K562 (cell line): ENCODE results near the gene ADGRG4. TPM values are rescaled to one million over a fixed set of nuclear protein-coding genes. Genes with fewer than 3 reads are reported as not detected.

ENCODE experiments used
- ATAC-seq: fragments of 200-7000 bp; cut with Tn5 transposase; 3 replicates; pipeline ENCODE4 v1.9.1; 2020; ENCODE audit warnings: moderate library complexity
- BruUV-seq: library from RNA; stranded (reverse); fragments of 400-500 nt; replicated peaks from 2 replicates; lab custom pipeline; 2021; lab: Mats Ljungman, UMichigan
- CTCF ChIA-PET: fragments of 300-600 bp; formaldehyde crosslinking; extraction: SDS; loops from one replicate; lab custom pipeline; 2021; ENCODE audit warnings: low intra/inter-chr PET ratio; lab: Yijun Ruan, JAX
- POLR2A ChIA-PET: fragments of 300-600, 350-650 bp; sonication (Branson Sonifier 250); formaldehyde crosslinking; extraction: SDS; loops from one replicate; lab custom pipeline; 2021; ENCODE audit warnings: antibody characterized with exemption, inconsistent platforms; lab: Yijun Ruan, JAX
- DNase-seq, 4 experiments: peaks; one replicate each; pipeline versions ENCODE4 v3.0.0 to v3.0.0-alpha.2; 2011 to 2018; ENCODE audit warnings: low spot score in 3 of 4, mixed read lengths in 3 of 4; ENCODE audit errors: extremely low read depth in 1 of 4
- FAIRE-seq: peaks from 2 replicates; lab custom pipeline; 2011; peaks lifted over from hg19 to GRCh38; lab: Jason Lieb, UNC
- H2AFZ ChIP-seq: 2 replicates; pipeline ENCODE4 v1.6.0; 2011; ENCODE audit warnings: low read depth, low read length, control low read depth, inconsistent platforms
- H3K27ac ChIP-seq: fragments of 200-600 bp; 3 replicates; pipeline ENCODE4 v1.8.0; 2011; ENCODE audit warnings: low read depth, mild to moderate bottlenecking, control low read depth, inconsistent platforms, low read length, moderate library complexity, mixed read lengths; ENCODE audit errors: extremely low read depth
- H3K27me3 ChIP-seq, 2 experiments: fragments of 300-600 bp in 1 of 2; 2 replicates in 1 of 2; 3 replicates in 1 of 2; pipeline versions ENCODE4 v1.6.0 to v1.8.0; 2011; ENCODE audit warnings: inconsistent platforms in 2 of 2, low read length in 2 of 2, mild to moderate bottlenecking in 1 of 2, mixed read lengths in 1 of 2, moderate library complexity in 1 of 2; ENCODE audit not compliant: control insufficient read depth in 2 of 2, insufficient read depth in 2 of 2
- H3K36me3 ChIP-seq: fragments of 300-600 bp; 3 replicates; pipeline ENCODE4 v1.8.0; 2011; ENCODE audit warnings: mild to moderate bottlenecking, low read length, inconsistent platforms; ENCODE audit not compliant: control insufficient read depth, insufficient read depth
- H3K4me1 ChIP-seq, 2 experiments: fragments of 200-600 bp in 1 of 2; replicated peaks in 1 of 2; 2 replicates in 1 of 2; 3 replicates in 1 of 2; pipeline versions ENCODE4 v1.5.1 to v1.8.0; 2011; ENCODE audit warnings: inconsistent platforms in 2 of 2, low read length in 2 of 2, mild to moderate bottlenecking in 1 of 2, mixed read lengths in 1 of 2, moderate library complexity in 1 of 2; ENCODE audit not compliant: control insufficient read depth in 2 of 2, insufficient read depth in 2 of 2
- H3K4me2 ChIP-seq: 2 replicates; pipeline ENCODE4 v1.6.1; 2011; ENCODE audit warnings: low read length, control low read depth, inconsistent platforms, mixed read lengths; ENCODE audit not compliant: insufficient read depth
- H3K4me3 ChIP-seq: fragments of 200-600 bp; sonication (generic), shearing (Covaris generic); 2 replicates; pipeline ENCODE4 v1.5.1; 2016; ENCODE audit warnings: control low read depth, inconsistent platforms
- H3K79me2 ChIP-seq: fragments of 200-600 bp; 3 replicates; pipeline ENCODE4 v1.8.0; 2011; ENCODE audit warnings: low read length, inconsistent platforms; ENCODE audit not compliant: control insufficient read depth, insufficient read depth
- H3K9ac ChIP-seq, 2 experiments: 2 replicates each; pipeline versions ENCODE4 v1.6.0 to v1.6.1; 2011; ENCODE audit warnings: low read depth in 2 of 2, low read length in 2 of 2, control low read depth in 1 of 2, inconsistent platforms in 1 of 2, mild to moderate bottlenecking in 1 of 2, mixed read lengths in 1 of 2; ENCODE audit not compliant: insufficient read depth in 1 of 2
- H3K9me1 ChIP-seq: one replicate; pipeline ENCODE4 v1.6.0; 2011; ENCODE audit warnings: inconsistent platforms, mild to moderate bottlenecking, low read length, moderate library complexity; ENCODE audit not compliant: control insufficient read depth, insufficient read depth
- H3K9me3 ChIP-seq: replicated peaks from 2 replicates; pipeline ENCODE4 v1.5.1; 2011; ENCODE audit warnings: low read depth, low read length, inconsistent platforms; ENCODE audit not compliant: control insufficient read depth, insufficient read depth
- H4K20me1 ChIP-seq: replicated peaks from 2 replicates; pipeline ENCODE4 v1.6.1; 2011; ENCODE audit warnings: low read length, inconsistent platforms, mixed read lengths; ENCODE audit not compliant: control insufficient read depth, insufficient read depth
- FOS ChIP-seq: IDR thresholded peaks from 3 replicates; pipeline ENCODE4 v1.6.1; 2011; ENCODE audit not compliant: insufficient read length; ENCODE audit errors: extremely low read depth
- FOXA1 ChIP-seq: fragments of 450-650 bp; IDR thresholded peaks from 2 replicates; pipeline ENCODE4 v1.6.1; 2016; ENCODE audit warnings: mild to moderate bottlenecking, borderline replicate concordance
- HLTF ChIP-seq: fragments of 450-650 bp; IDR thresholded peaks from 2 replicates; pipeline ENCODE4 v1.6.1; 2016
- KDM2B ChIP-seq: fragments of 250-450 bp; sonication (Bioruptor Pico); IDR thresholded peaks from 2 replicates; pipeline ENCODE4 v1.8.0; 2021; ENCODE audit warnings: mild to moderate bottlenecking, moderate library complexity
- NFIX ChIP-seq: fragments of 250-450 bp; sonication (Bioruptor Pico); IDR thresholded peaks from 2 replicates; pipeline ENCODE4 v1.4.0; 2020; ENCODE audit warnings: low read depth, mild to moderate bottlenecking, moderate library complexity
- RBM25 ChIP-seq: fragments of 200-400 bp; formaldehyde crosslinking; IDR thresholded peaks from 2 replicates; pipeline ENCODE4 v1.6.1; 2018; ENCODE audit warnings: low read length, low read depth, moderate library complexity; ENCODE audit not compliant: severe bottlenecking
- SAP30 ChIP-seq: fragments of 200-600 bp; sonication (generic); IDR thresholded peaks from 2 replicates; pipeline ENCODE4 v1.6.1; 2012; ENCODE audit warnings: borderline replicate concordance, low read depth, mild to moderate bottlenecking, moderate library complexity, low read length, control low read depth, inconsistent platforms; ENCODE audit not compliant: insufficient read depth, poor library complexity, severe bottlenecking
- TAF9B ChIP-seq: fragments of 450-650 bp; IDR thresholded peaks from 2 replicates; pipeline ENCODE4 v1.6.1; 2018; ENCODE audit warnings: mild to moderate bottlenecking; ENCODE audit not compliant: partially characterized antibody
- TFAM ChIP-seq: fragments of 250-450 bp; sonication (Bioruptor Pico); conservative IDR thresholded peaks from 2 replicates; pipeline ENCODE4 v1.5.0; 2021; ENCODE audit warnings: mild to moderate bottlenecking, moderate library complexity
- TRIM24 ChIP-seq, 2 experiments: fragments of 450-650 bp; IDR thresholded peaks; 2 replicates each; pipeline ENCODE4 v1.6.1; 2016
- ZNF561 ChIP-seq: fragments of 450-650 bp; formaldehyde crosslinking; conservative IDR thresholded peaks from 2 replicates; pipeline ENCODE4 v1.4.0; 2020; ENCODE audit warnings: mild to moderate bottlenecking, moderate library complexity
- ZNF764 ChIP-seq: fragments of 250-450 bp; sonication (Bioruptor Pico); IDR thresholded peaks from 2 replicates; pipeline ENCODE4 v1.4.0; 2020; ENCODE audit warnings: low read depth, mild to moderate bottlenecking, moderate library complexity
- ZNF77 ChIP-seq: fragments of 250-450 bp; sonication (Bioruptor Pico); IDR thresholded peaks from 2 replicates; pipeline ENCODE4 v1.5.0; 2020
- WGBS: fragments of 100-300 bp; shearing (Covaris generic); methylation state at CpG from one replicate; pipeline ENCODE4 v1.1.6; 2016; ENCODE audit warnings: low coverage, mixed read lengths; ENCODE audit not compliant: insufficient coverage; ENCODE audit errors: missing lambda C conversion rate; 5-methylcytosine and 5-hydroxymethylcytosine counted together
- in situ Hi-C: fragments of 300-500 bp; cut with MboI; formaldehyde crosslinking; loops from 4 replicates; pipeline ENCODE4 v1.15.0; 2018; ENCODE audit warnings: inconsistent platforms, mixed read lengths
- intact Hi-C: fragments of 100-400 bp; cut with micrococcal nuclease; formaldehyde crosslinking; loops from 2 replicates; pipeline ENCODE4 v1.14.2; 2022
- polyA plus RNA-seq, 8 experiments: library from polyadenylated mRNA; depleted of rRNA in 4 of 8; stranded (reverse) in 5 of 8; unstranded in 3 of 8; fragments of >200 nt; fragmentation: Nextera tagmentation in 2 of 8; fragmentation: Illumina TruSeq in 1 of 8; extraction: Ambion mirVana in 2 of 8; extraction: Trizol in 1 of 8; gene quantifications; 2 replicates each; pipeline versions ENCODE4 v1.2.1 to v1.2.3, GENCODE V29; 2011 to 2014; ENCODE audit warnings: inconsistent platforms in 1 of 8, missing spikeins in 1 of 8
- total RNA-seq, 7 experiments: library from RNA; depleted of rRNA in 6 of 7; stranded (reverse); fragments of >200 nt in 6 of 7; fragmentation: Illumina TruSeq in 2 of 7; extraction: Trizol in 2 of 7; gene quantifications; 2 replicates each; pipeline versions ENCODE4 v1.2.1 to v1.2.3, GENCODE V29; 2011 to 2021; ENCODE audit warnings: low replicate concordance in 1 of 7
- TF ChIP-seq, protein P1 (sequence below): sonication (generic); formaldehyde crosslinking; IDR thresholded peaks from 2 replicates; pipeline ENCODE4 v1.8.0; 2022; ENCODE audit warnings: mild to moderate bottlenecking, missing genetic modification reagents, borderline replicate concordance
- TF ChIP-seq, protein P2 (sequence below): sonication (generic); formaldehyde crosslinking; IDR thresholded peaks from 2 replicates; pipeline ENCODE4 v1.5.0; 2020; ENCODE audit warnings: missing genetic modification reagents
- TF ChIP-seq, protein P3 (sequence below): fragments of 450-650 bp; IDR thresholded peaks from 2 replicates; pipeline ENCODE4 v1.6.1; 2018; ENCODE audit warnings: mild to moderate bottlenecking, low read depth; ENCODE audit not compliant: partially characterized antibody
- TF ChIP-seq, protein P4 (sequence below): sonication (generic); formaldehyde crosslinking; IDR thresholded peaks from 2 replicates; pipeline ENCODE4 v1.8.1; 2023; ENCODE audit warnings: mild to moderate bottlenecking, missing genetic modification reagents, moderate library complexity

Gene ADGRG4
- total and polyA plus RNA-seq, 9 of the 15 experiments (the other 6 are each of a cell fraction or from before 2014, with no cell fraction given): not detected

DNA sequence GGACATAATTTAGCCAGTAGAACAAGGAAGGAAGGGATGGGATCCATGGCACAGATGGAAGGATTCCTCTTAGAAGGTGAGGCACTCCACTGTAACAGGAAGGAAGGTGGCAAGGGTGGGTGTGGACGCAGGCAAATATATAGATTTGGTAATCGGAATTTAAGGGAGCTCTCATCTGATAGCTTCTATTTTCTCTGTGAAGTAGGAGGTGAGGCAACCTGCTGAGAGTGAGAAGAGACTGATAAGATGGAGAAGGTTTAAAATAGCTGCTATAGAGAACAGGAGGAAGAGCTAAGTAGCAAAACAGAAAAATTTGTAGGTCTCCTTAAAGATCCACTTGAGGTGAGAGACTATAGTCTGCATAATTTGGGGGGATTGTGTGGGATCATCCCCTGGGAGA is 125.2 kb downstream of the ADGRG4 start:
- no peak for DNase-seq
- H3K9me3 ChIP-seq: no peaks in the 10 kb centered on the region
- TF ChIP-seq RBM25: no peak
- TF ChIP-seq ZNF77 (CRISPR knock-in tag): no peak
- no peak for TF ChIP-seq TRIM24 (IDR thresholded peaks at IDR 0.05)
- no peak for TF ChIP-seq HLTF
- TF ChIP-seq, protein P1, sequence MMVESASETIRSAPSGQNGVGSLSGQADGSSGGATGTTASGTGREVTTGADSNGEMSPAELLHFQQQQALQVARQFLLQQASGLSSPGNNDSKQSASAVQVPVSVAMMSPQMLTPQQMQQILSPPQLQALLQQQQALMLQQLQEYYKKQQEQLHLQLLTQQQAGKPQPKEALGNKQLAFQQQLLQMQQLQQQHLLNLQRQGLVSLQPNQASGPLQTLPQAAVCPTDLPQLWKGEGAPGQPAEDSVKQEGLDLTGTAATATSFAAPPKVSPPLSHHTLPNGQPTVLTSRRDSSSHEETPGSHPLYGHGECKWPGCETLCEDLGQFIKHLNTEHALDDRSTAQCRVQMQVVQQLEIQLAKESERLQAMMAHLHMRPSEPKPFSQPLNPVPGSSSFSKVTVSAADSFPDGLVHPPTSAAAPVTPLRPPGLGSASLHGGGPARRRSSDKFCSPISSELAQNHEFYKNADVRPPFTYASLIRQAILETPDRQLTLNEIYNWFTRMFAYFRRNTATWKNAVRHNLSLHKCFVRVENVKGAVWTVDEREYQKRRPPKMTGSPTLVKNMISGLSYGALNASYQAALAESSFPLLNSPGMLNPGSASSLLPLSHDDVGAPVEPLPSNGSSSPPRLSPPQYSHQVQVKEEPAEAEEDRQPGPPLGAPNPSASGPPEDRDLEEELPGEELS: no peak
- TF ChIP-seq FOS: no peak
- TF ChIP-seq NFIX (CRISPR knock-in tag): no peak
- TF ChIP-seq ZNF561 (CRISPR knock-in tag): no peak
- no peak for TF ChIP-seq ZNF764 (CRISPR knock-in tag)
- TF ChIP-seq, protein P2, sequence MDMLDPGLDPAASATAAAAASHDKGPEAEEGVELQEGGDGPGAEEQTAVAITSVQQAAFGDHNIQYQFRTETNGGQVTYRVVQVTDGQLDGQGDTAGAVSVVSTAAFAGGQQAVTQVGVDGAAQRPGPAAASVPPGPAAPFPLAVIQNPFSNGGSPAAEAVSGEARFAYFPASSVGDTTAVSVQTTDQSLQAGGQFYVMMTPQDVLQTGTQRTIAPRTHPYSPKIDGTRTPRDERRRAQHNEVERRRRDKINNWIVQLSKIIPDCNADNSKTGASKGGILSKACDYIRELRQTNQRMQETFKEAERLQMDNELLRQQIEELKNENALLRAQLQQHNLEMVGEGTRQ (CRISPR knock-in tag): no peak
- no peak for TF ChIP-seq FOXA1
- TF ChIP-seq, protein P3, sequence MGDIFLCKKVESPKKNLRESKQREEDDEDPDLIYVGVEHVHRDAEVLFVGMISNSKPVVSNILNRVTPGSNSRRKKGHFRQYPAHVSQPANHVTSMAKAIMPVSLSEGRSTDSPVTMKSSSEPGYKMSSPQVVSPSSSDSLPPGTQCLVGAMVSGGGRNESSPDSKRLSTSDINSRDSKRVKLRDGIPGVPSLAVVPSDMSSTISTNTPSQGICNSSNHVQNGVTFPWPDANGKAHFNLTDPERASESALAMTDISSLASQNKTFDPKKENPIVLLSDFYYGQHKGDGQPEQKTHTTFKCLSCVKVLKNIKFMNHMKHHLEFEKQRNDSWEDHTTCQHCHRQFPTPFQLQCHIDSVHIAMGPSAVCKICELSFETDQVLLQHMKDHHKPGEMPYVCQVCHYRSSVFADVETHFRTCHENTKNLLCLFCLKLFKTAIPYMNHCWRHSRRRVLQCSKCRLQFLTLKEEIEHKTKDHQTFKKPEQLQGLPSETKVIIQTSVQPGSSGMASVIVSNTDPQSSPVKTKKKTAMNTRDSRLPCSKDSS: no peak
- TF ChIP-seq SAP30: no peak
- TF ChIP-seq, protein P4, sequence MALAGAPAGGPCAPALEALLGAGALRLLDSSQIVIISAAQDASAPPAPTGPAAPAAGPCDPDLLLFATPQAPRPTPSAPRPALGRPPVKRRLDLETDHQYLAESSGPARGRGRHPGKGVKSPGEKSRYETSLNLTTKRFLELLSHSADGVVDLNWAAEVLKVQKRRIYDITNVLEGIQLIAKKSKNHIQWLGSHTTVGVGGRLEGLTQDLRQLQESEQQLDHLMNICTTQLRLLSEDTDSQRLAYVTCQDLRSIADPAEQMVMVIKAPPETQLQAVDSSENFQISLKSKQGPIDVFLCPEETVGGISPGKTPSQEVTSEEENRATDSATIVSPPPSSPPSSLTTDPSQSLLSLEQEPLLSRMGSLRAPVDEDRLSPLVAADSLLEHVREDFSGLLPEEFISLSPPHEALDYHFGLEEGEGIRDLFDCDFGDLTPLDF (CRISPR knock-in tag): no peak
- no peak for TF ChIP-seq TAF9B
- no peak for TF ChIP-seq TFAM (CRISPR knock-in tag)
- no peak for TF ChIP-seq KDM2B (CRISPR knock-in tag)
- H2AFZ ChIP-seq: no peak overlapping the region
- H3K9me1 ChIP-seq: no peaks in the 10 kb centered on the region
- no peaks in the 10 kb centered on the region; a peak in 1 of 5 replicates for H3K4me1 ChIP-seq
- in situ Hi-C loops: no loop called here
- FAIRE-seq: no peak
- H3K9ac ChIP-seq: no peak overlapping the region
- no peak overlapping the region for H3K27ac ChIP-seq
- ChIA-PET CTCF (no interaction called here), POLR2A (no interaction called here)
- ATAC-seq: no peak
- WGBS: 0% methylated on average over 2 of the region's 2 CpGs
- no peaks in the 10 kb centered on the region for H3K79me2 ChIP-seq
- H3K36me3 ChIP-seq: no peaks in the 10 kb centered on the region
- intact Hi-C loops: no loop called here
- no peaks in the 10 kb centered on the region for H3K27me3 ChIP-seq
- H4K20me1 ChIP-seq: no peaks in the 10 kb centered on the region
- no peak overlapping the region for H3K4me3 ChIP-seq
- BruUV-seq: no TSS peak
- H3K4me2 ChIP-seq: no peak overlapping the region
